GM10266 (cell line): Measurements from ENCODE around the gene RNLS.
"Not testable (repeated sequence)": the region's sequence is repeated elsewhere in the genome, so short reads cannot be mapped to it uniquely, and the experiment has no call there.

Experiments used
- DNase-seq: peaks from one replicate; pipeline ENCODE4 v3.0.0; 2012; ENCODE audit errors: extremely low spot score
- CTCF ChIP-seq: IDR thresholded peaks from 2 replicates; pipeline ENCODE4 v1.5.1; 2012; ENCODE audit warnings: mild to moderate bottlenecking, low read depth; ENCODE audit not compliant: control insufficient read depth, insufficient read depth; ENCODE audit errors: missing control alignments

RNLS gene

GRCh38 chr10:88493691-88494483, 89.2 kb downstream of the RNLS start:
- DNase-seq: no peak

GRCh38 chr10:88491314-88491713, 91.8 kb downstream of the RNLS start:
- no peak for TF ChIP-seq CTCF
- no peak for DNase-seq

More at GRCh38 chr10:88493691-88494483, 89.2 kb downstream of the RNLS start:
- no peak for TF ChIP-seq CTCF

GRCh38 chr10:88490231-88490980, 92.7 kb downstream of the RNLS start:
- no peak for DNase-seq
- TF ChIP-seq CTCF: no peak

GRCh38 chr10:88489107-88489506, 94.0 kb downstream of the RNLS start:
- TF ChIP-seq CTCF: no peak
- DNase-seq: peak; percentile 7

DNA sequence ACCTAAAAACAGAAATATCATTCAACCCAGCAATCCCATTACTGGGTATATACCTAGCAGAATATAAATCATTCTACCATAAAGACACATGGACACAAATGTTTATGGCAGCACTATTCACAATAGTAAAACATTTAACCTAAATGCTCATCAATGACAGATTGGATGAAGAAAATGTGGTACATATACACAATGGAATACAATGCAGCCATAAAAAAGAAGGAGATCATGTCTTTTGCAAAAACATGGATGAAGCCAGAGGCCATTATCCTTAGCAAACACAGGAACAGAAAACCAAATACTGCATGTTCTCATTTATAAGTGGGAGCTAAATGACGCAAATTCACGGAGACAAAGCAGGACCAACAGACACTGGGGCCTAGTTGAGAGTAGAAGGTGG, 96.3 kb downstream of the RNLS start:
- not testable (repeated sequence) for DNase-seq

GRCh38 chr10:88482220-88482619, 100.9 kb downstream of the RNLS start:
- DNase-seq: no peak
- TF ChIP-seq CTCF: no peak

DNA sequence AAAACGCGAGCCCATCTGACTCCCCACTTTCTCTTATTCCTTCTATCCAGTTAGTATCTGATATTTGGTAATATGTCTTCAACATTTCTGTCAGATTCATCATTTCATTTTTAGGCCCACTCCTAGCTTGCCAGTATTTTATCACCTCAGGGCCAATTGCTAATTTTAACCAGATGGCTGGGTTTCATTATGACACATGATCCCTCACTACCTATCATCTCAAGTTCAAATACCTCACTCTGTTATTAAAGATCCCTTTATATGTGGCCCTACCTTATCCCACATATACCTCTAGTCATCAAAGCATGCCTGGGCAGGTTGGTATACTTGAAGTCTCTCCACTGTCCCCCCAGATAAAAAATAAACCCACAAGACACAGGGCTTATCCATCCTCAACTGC, 104.9 kb downstream of the RNLS start:
- no peak for TF ChIP-seq CTCF
- DNase-seq: no peak
